GM18867 (cell line): Measurements from ENCODE around the gene FAM209A.
"Not testable (repeated sequence)": the region's sequence is repeated elsewhere in the genome, so short reads cannot be mapped to it uniquely, and the experiment has no call there.

Source experiments
- ATAC-seq: cut with Tn5 transposase; IDR thresholded peaks from one replicate; pipeline ENCODE4 v1.9.1; 2021; ENCODE audit warnings: mild to moderate bottlenecking, moderate library complexity; ENCODE audit not compliant: unreplicated experiment

The FAM209A gene, protein sequence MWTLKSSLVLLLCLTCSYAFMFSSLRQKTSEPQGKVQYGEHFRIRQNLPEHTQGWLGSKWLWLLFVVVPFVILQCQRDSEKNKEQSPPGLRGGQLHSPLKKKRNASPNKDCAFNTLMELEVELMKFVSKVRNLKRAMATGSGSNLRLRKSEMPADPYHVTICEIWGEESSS

GRCh38 chr20:56524444-56524843 lies at the start of gene FAM209A:
Gene FAM209A (plus strand): TSS chr20:56524744. CDS start chr20:56524809, 65 bp downstream.
- ATAC-seq: not testable (repeated sequence)

GRCh38 chr20:56483970-56484369 lies 40.6 kb upstream of the FAM209A start:
- no peak for ATAC-seq

DNA sequence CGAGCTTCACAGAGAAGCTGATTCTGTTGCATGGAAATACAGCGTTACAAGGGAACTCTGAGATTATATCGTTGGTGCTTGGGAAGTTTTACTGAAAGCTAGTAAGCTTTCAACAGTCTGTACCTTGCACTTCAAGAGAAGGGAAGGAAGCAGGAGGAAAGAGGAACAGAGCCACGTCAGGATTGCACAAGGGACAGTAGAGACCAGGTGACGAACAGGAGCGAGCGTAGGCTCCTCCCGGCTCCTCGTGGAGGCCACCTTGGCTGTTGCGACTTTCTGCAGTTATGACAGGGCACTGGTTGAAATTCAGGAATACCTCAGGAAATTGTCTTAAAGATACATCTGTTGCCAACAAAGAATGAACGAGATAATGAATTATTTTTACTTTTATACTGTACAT lies 37.3 kb upstream of the FAM209A start:
- ATAC-seq: no peak

GRCh38 chr20:56488566-56488965 lies 36.0 kb upstream of the FAM209A start:
- no peak for ATAC-seq

- ATAC-seq: no peak
Measured at GRCh38 chr20:56501116-56501515, 23.4 kb upstream of the FAM209A start.

DNA sequence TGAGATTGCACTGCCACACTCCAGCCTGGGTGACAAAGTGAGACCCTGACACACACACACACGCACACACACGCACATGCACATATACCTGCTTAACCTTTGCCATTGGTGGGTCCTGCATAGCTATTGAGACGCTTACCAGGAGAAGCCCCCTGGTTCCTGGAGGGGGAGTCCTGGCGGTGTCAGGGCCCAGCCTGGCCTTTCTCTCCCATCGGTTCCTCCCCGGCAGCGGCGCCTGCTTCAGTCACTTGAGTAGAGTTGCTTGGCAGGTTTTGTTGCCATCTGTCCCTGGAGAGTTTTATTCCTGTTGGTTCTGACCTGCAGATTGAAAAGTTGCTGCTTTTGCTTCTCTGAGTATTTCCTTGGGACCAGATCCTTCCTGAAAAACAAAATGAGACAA lies 20.6 kb upstream of the FAM209A start:
- ATAC-seq: no peak

DNA sequence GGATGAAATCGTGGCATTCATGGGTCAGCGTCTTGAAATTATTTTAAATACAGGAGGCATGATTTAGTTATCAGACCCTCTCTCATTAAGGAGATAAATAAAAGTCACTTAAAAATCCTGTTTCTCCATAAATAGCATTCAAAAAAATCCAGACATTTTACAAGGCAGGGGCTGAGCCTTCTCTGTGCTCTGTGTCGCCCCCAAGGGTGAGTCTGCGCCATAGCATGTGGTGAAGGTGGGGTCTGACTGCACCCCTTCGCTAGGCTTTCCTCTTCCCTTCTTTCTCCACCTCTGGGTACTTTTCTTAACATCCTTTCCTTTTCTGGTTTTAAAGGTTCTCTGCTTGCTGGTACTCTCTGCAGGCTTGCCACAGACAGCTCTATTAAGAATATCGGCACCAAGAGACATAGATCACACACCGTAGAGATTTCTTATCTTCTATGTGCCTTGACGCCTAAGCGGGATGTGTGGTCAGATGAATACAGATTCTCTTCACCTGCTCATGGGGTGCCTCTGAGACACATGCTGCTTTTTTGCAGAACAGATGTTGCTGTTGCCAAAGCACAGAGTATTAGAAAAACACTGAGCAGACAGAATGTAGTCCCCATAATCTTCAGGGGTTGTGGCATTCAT lies 20.1 kb upstream of the FAM209A start:
- ATAC-seq: no peak

DNA sequence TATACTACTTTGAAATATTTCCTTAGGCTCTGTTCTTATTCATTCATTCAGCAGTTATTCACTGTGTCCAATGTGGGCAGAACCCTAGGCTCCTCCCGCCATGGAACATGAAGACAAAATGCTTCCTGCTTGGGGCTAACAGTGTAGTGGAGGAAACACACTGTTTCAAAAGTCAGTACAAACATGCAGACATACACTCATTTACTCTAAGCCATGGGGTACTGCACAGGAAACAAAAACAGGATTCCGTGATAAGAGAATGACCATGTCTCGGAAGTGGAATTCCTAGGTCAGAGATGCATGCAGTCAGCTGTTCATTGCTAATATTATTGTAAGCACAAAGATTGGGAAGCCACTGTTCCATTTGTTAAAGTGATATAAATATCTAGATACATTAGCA lies 18.4 kb upstream of the FAM209A start:
- no peak for ATAC-seq

DNA sequence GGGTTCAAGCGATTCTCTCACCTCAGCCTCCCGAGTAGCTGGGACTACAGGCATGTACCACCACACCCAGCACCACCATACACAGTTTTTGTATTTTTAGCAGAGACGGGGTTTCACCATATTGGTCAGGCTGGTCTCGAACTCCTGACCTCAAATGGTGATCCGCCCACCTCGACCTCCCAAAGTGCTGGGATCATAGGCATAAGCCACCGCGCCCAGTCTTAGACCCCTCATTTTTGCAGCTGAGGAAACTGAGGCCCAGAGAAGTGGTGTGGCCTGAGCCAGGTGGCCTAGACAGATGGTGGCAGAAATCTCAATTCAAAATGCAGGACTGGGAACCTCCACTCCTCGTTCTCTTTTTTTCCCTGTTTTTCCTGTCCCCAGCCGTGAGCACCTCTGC lies 12.6 kb upstream of the FAM209A start:
- ATAC-seq: no peak

GRCh38 chr20:56513161-56514150 lies 11.1 kb upstream of the FAM209A start:
- no peak for ATAC-seq

DNA sequence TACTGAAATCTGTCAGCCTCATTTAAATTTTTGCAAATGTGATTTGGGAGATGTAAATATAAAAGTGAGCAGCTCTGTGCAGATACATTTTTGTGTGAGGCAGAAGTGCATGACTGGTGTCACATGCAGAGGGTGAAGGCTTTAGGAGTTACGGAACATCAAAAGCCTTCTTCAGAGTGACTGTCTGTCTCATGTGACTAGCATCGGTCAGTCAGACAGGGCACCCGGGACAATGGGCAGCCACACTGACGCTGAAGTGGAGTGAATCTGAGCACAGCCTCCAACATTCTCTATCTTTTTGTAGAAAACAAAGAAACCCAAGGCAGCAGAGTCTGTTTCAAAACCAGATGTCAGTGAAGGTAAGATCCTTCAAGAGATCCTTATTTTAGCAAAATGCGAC lies 7.9 kb upstream of the FAM209A start:
- ATAC-seq: no peak

- no peak for ATAC-seq
Measured at GRCh38 chr20:56517211-56517610, 7.3 kb upstream of the FAM209A start.

DNA sequence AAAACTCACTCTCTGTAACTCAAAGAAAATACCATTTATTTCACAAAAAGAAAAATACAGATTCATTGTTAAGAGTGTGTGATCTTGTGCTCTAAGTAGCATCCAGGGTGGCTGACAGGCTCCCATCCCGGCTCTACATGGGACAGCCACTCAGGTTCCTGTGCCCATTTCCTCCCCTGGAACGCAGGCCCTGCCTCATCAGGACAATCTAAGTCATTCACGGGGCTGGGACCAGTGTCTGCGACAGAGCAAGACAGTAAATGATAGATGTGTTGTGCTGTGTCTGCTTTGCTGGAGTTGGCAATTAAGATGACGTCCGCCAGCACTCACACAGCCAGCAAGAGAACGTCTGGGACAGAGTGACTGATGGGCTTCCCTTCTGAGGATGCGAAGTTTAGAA lies 6.9 kb upstream of the FAM209A start:
- no peak for ATAC-seq

- no peak for ATAC-seq
Measured at GRCh38 chr20:56518126-56518525, 6.4 kb upstream of the FAM209A start.

- ATAC-seq: no peak
Measured at GRCh38 chr20:56518721-56519398, 5.7 kb upstream of the FAM209A start.

DNA sequence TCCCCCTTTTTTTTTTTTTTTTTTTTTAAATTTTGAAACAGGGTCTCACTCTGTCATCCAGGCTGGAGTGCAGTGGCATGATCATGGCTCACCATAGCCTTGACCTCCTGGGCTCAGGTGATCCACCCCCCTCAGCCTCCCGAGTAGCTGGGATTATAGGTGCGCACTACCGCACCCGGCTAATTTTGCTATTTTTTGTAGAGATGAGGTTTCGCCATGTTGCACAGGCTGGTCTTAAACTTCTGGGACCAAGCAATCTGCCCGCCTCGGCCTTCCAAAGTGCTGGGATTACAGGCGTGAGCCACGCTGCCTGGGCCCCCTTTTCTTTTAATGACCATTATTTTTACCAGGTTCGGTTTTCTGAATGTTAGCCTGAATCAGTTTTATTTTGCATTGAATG lies 5.0 kb upstream of the FAM209A start:
- no peak for ATAC-seq

DNA sequence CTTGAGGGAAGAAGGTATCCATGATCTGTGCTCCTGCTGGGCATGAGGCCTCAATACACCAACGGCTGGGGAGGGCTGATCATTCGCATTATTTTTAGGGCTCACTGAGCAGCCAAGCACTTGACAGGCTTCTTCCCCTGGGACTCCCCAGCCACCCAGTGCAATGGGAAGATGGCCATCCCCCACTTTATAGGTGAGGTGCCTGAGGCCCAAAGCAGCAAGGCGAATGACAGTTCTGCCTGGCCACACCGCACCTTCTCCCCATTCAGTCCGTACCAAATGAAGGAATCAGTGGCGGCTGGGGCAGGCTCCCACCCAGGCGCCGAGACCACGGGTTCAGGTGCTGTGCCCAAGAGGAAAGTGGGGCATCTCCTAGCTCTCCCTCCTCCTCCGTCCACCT lies 4.4 kb upstream of the FAM209A start:
- no peak for ATAC-seq

DNA sequence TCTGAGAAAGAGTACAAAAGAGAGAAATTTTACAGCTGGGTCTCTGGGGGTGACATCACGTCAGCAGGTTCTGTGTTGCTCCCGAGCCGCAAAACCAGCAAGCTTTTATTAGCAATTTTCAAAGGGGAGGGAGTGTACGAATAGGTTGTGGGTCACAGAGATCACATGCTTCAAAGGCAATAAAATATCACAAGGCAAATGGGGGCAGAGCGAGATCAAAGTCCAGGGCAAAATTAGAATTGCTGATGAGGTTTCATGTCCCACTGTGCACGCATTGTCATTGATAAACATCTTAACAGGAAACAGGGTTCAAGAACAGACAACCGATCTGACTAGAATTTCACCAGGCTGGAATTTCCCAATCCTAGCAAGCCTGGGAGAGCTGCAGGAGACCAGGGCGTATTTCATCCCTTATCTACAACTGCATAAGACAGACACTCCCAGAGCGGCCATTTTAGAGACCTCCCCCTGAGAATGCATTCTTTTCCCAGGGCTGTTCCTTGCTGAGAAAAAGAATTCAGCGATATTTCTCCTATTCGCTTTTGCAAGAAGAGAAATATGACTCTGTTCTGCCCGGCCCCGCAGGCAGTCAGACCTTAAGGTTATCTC lies 3.7 kb upstream of the FAM209A start:
- ATAC-seq: not testable (repeated sequence)

GRCh38 chr20:56522311-56522710 lies 2.2 kb upstream of the FAM209A start:
- ATAC-seq: no peak

DNA sequence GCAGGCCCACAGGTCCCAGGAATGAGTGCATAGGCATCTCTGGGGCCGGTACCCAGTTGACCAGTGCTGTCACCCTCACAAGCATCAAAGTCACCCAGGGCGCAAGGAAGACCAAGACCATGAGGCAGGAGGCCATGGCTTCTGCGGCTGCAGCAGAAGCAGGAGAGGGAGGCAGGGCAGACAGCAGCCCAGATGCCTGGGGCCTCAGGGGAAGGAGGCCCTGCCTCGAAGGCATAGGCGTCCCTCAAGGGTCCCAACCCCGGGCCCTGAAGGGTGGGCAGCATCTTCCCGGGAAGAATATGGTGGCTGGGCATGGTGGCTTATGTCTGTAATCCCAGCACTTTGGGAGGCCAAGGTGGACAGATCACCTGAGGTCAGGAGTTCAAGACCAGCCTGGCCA lies 3.0 kb downstream of the FAM209A start:
- ATAC-seq: no peak

GRCh38 chr20:56532946-56533345 lies 8.4 kb downstream of the FAM209A start, which contains the start of gene FAM209B:
Gene FAM209B (plus strand): TSS chr20:56533246. CDS start chr20:56533342, 96 bp downstream.
- ATAC-seq: not testable (repeated sequence)
